Right lobe of liver (tissue), 4 donors: ENCODE data around the gene FSTL4.

Experiments used
- POLR2A ChIP-seq: fragments of 450-650 bp; IDR thresholded peaks from one replicate; pipeline ENCODE4 v1.6.1; 2017; ENCODE audit warnings: antibody characterized with exemption, mild to moderate bottlenecking
- TF ChIP-seq, protein P1 (sequence below), 4 donors: fragments of 200-600 bp in 3 of 4; fragments of 450-650 bp in 1 of 4; IDR thresholded peaks; one replicate each; pipeline versions ENCODE4 v1.5.1 to v1.8.0; 2016 to 2022; ENCODE audit warnings: antibody characterized with exemption in 4 of 4, mild to moderate bottlenecking in 2 of 4
- donor health status: DM: no; HTN: no; CAD: no.
- donor health status: DM: no; HTN: no; CAD: no.
- donor health status: DM: no; HTN: yes; CAD: no.

DNA sequence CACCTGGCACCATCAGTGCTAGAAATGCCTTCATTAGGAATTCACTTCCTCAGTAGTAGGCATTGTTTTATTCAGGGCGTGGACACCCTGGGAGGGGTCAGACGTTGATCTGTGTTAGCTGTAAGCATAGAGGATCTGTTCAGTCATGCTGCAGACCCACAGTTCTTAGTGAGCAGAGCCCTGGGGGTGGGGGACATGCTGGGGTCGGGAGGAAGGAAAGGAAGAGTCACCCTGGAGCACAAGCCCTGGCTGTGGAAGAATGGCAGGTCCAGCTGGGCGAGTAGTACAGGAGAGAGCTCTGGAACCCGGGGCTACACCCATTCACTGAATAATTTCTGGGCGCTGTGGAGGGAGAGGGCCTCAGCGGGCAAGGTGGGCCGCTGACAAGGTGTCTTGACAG, 172.5 kb downstream of the FSTL4 start:
- TF ChIP-seq, protein P1, sequence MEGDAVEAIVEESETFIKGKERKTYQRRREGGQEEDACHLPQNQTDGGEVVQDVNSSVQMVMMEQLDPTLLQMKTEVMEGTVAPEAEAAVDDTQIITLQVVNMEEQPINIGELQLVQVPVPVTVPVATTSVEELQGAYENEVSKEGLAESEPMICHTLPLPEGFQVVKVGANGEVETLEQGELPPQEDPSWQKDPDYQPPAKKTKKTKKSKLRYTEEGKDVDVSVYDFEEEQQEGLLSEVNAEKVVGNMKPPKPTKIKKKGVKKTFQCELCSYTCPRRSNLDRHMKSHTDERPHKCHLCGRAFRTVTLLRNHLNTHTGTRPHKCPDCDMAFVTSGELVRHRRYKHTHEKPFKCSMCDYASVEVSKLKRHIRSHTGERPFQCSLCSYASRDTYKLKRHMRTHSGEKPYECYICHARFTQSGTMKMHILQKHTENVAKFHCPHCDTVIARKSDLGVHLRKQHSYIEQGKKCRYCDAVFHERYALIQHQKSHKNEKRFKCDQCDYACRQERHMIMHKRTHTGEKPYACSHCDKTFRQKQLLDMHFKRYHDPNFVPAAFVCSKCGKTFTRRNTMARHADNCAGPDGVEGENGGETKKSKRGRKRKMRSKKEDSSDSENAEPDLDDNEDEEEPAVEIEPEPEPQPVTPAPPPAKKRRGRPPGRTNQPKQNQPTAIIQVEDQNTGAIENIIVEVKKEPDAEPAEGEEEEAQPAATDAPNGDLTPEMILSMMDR (IDR thresholded peaks at IDR 0.05): no peak
- TF ChIP-seq POLR2A: no peak
